Activated B cell treated with CpG ODN at 0.5 μM for 24 hours (primary cell): ENCODE measurements around the gene PRODH2. TPM values are rescaled to one million over a fixed set of nuclear protein-coding genes. Genes with fewer than 3 reads are reported as not detected.

Experiments
- ATAC-seq: fragments of 200-7000 bp; cut with Tn5 transposase; one replicate; pipeline ENCODE4 v1.10.0; 2021; ENCODE audit warnings: low read depth, mild to moderate bottlenecking, moderate library complexity
- CTCF ChIA-PET: fragments of 350-600 bp; sonication (Branson Sonifier 250); formaldehyde crosslinking; loops from one replicate; lab custom pipeline; 2021; ENCODE audit warnings: antibody characterized with exemption; lab: Charles Lee
- POLR2A ChIA-PET: fragments of 350-600 bp; sonication (Branson Sonifier 250); formaldehyde crosslinking; loops from one replicate; lab custom pipeline; 2021; ENCODE audit warnings: antibody characterized with exemption; lab: Charles Lee
- DNase-seq: peaks from one replicate; pipeline ENCODE4 v3.0.0; 2022
- H3K27ac Mint-ChIP-seq: one replicate; pipeline ENCODE4 v1.8.0; 2020; ENCODE audit warnings: mixed read lengths
- H3K27me3 Mint-ChIP-seq: one replicate; pipeline ENCODE4 v1.8.0; 2021; ENCODE audit warnings: mixed read lengths
- H3K36me3 Mint-ChIP-seq: one replicate; pipeline ENCODE4 v1.8.0; 2021; ENCODE audit warnings: low read depth, mixed read lengths
- H3K4me1 Mint-ChIP-seq: one replicate; pipeline ENCODE4 v1.8.0; 2021; ENCODE audit warnings: mixed read lengths
- H3K4me3 Mint-ChIP-seq: one replicate; pipeline ENCODE4 v1.8.0; 2020; ENCODE audit warnings: mild to moderate bottlenecking, mixed read lengths
- H3K9me3 Mint-ChIP-seq: one replicate; pipeline ENCODE4 v1.8.0; 2020; ENCODE audit warnings: mixed read lengths
- CTCF ChIP-seq: fragments of 200-600 bp; IDR thresholded peaks from one replicate; pipeline ENCODE4 v1.8.0; 2022; ENCODE audit warnings: antibody characterized with exemption, mild to moderate bottlenecking
- intact Hi-C: fragments of 100-400 bp; cut with micrococcal nuclease; formaldehyde crosslinking; loops from one replicate; pipeline ENCODE4 v1.15.1; 2024
- total RNA-seq: library from RNA; stranded (reverse); gene quantifications from 2 replicates; pipeline ENCODE4 v1.2.3, GENCODE V29; 2022

The PRODH2 gene
- total RNA-seq, 1 donor from 2014 or later = not detected

- H3K4me3 Mint-ChIP-seq = no peak overlapping the region
- no peaks in the 10 kb centered on the region for H3K4me1 Mint-ChIP-seq
- no peak for TF ChIP-seq CTCF
- H3K27me3 Mint-ChIP-seq = no peaks in the 10 kb centered on the region
- intact Hi-C loops = no loop called here
- H3K36me3 Mint-ChIP-seq = peaks cover 7% of the 10 kb centered on the region
- no peak overlapping the region for H3K27ac Mint-ChIP-seq
- ATAC-seq = no peak
- CTCF ChIA-PET = interaction anchor here (0.6 kb wide), 1 partner anchor 426 kb away, joined by 3 read pairs; no protein-coding TSS in a partner anchor
- H3K9me3 Mint-ChIP-seq = no peaks in the 10 kb centered on the region
- POLR2A ChIA-PET = no interaction called here
- DNase-seq = no peak
Observed at GRCh38 chr19:35782589-35782988, 30.1 kb downstream of the PRODH2 start.

GRCh38 chr19:35781650-35782049, 31.0 kb downstream of the PRODH2 start:
- no peak overlapping the region for H3K4me3 Mint-ChIP-seq
- no peak for DNase-seq
- no peak for TF ChIP-seq CTCF
- POLR2A ChIA-PET = no interaction called here
- no peaks in the 10 kb centered on the region for H3K27me3 Mint-ChIP-seq
- no peak for ATAC-seq
- H3K36me3 Mint-ChIP-seq = peaks cover 7% of the 10 kb centered on the region
- H3K9me3 Mint-ChIP-seq = no peaks in the 10 kb centered on the region
- H3K27ac Mint-ChIP-seq = no peak overlapping the region
- intact Hi-C loops = no loop called here
- no peaks in the 10 kb centered on the region for H3K4me1 Mint-ChIP-seq
- CTCF ChIA-PET = interaction anchor here (0.6 kb wide), 1 partner anchor 425 kb away, joined by 3 read pairs; no protein-coding TSS in a partner anchor

- no peak for ATAC-seq
- H3K27me3 Mint-ChIP-seq = no peaks in the 10 kb centered on the region
- peaks cover 4% of the 10 kb centered on the region for H3K4me1 Mint-ChIP-seq
Observed at GRCh38 chr19:35780717-35781116, 31.9 kb downstream of the PRODH2 start.

GRCh38 chr19:35780058-35780457, 32.6 kb downstream of the PRODH2 start:
- CTCF ChIA-PET = no interaction called here
- DNase-seq = no peak
- no peak overlapping the region for H3K27ac Mint-ChIP-seq

More at GRCh38 chr19:35780717-35781116, 31.9 kb downstream of the PRODH2 start:
- H3K27ac Mint-ChIP-seq = no peak overlapping the region
- no peak overlapping the region for H3K4me3 Mint-ChIP-seq
- TF ChIP-seq CTCF = no peak
- CTCF ChIA-PET = no interaction called here
- peaks cover 7% of the 10 kb centered on the region for H3K36me3 Mint-ChIP-seq
- intact Hi-C loops = no loop called here
- DNase-seq = no peak
- POLR2A ChIA-PET = no interaction called here
- H3K9me3 Mint-ChIP-seq = no peaks in the 10 kb centered on the region

GRCh38 chr19:35779033-35779432, 33.6 kb downstream of the PRODH2 start:
- Mint-ChIP-seq H3K36me3 (peaks cover 7% of the 10 kb centered on the region), H3K27me3 (no peaks in the 10 kb centered on the region), H3K27ac (no peak overlapping the region), H3K4me1 (peaks cover 9% of the 10 kb centered on the region), H3K4me3 (no peak overlapping the region), H3K9me3 (no peaks in the 10 kb centered on the region)
- TF ChIP-seq CTCF = no peak
- ChIA-PET POLR2A (no interaction called here), CTCF (no interaction called here)
- intact Hi-C loops = loop anchor here (5.0 kb wide), 2 partner anchors 87 to 88 kb away; partner anchors contain the start of gene APLP1
- DNase-seq = no peak
- ATAC-seq = no peak

More at GRCh38 chr19:35780058-35780457, 32.6 kb downstream of the PRODH2 start:
- POLR2A ChIA-PET = no interaction called here
- no peaks in the 10 kb centered on the region for H3K27me3 Mint-ChIP-seq
- no peak for TF ChIP-seq CTCF
- H3K4me1 Mint-ChIP-seq = peaks cover 5% of the 10 kb centered on the region
- peaks cover 7% of the 10 kb centered on the region for H3K36me3 Mint-ChIP-seq
- intact Hi-C loops = no loop called here
- H3K4me3 Mint-ChIP-seq = no peak overlapping the region
- ATAC-seq = no peak
- no peaks in the 10 kb centered on the region for H3K9me3 Mint-ChIP-seq
